HepG2 (cell line): ENCODE results near the gene DLG2. TPM values are rescaled to one million over a fixed set of nuclear protein-coding genes. Genes with fewer than 3 reads are reported as not detected.

Experiments used
- ATAC-seq: fragments of 200-7000 bp; cut with Tn5 transposase; 3 replicates; pipeline ENCODE4 v1.9.1; 2020; ENCODE audit warnings: mild to moderate bottlenecking, moderate library complexity
- BruUV-seq: library from RNA; stranded (reverse); fragments of 400-500 nt; replicated peaks from 2 replicates; lab custom pipeline; 2021; lab: Mats Ljungman, UMichigan
- CTCF ChIA-PET: fragments of 300-600 bp; formaldehyde crosslinking; extraction: SDS; loops from one replicate; lab custom pipeline; 2021; ENCODE audit warnings: low total read pairs, inconsistent platforms, low intra/inter-chr PET ratio; lab: Yijun Ruan, JAX
- POLR2A ChIA-PET: fragments of 350-600 bp; sonication (Branson Sonifier 250); formaldehyde crosslinking; loops from one replicate; lab custom pipeline; 2020; ENCODE audit warnings: antibody characterized with exemption, inconsistent platforms; lab: Yijun Ruan, JAX
- DNase-seq: peaks from one replicate; pipeline ENCODE4 v3.0.0-alpha.2; 2015; ENCODE audit warnings: low spot score
- FAIRE-seq: peaks from 3 replicates; lab custom pipeline; 2011; peaks lifted over from hg19 to GRCh38; lab: Jason Lieb, UNC
- H2AFZ ChIP-seq: one replicate; pipeline ENCODE4 v1.6.1; 2011; ENCODE audit warnings: low read length, inconsistent platforms
- H3K27ac ChIP-seq: fragments of 300-600 bp; 3 replicates; pipeline ENCODE4 v1.8.0; 2011; ENCODE audit warnings: mixed run types, mild to moderate bottlenecking, mixed read lengths, low read length, inconsistent platforms; ENCODE audit not compliant: insufficient read depth; ENCODE audit errors: extremely low read length
- H3K27me3 ChIP-seq, 2 experiments: fragments of 200-600 bp in 1 of 2; 2 replicates in 1 of 2; 3 replicates in 1 of 2; pipeline versions ENCODE4 v1.6.0 to v1.8.0; 2011; ENCODE audit warnings: low read length in 2 of 2, mild to moderate bottlenecking in 2 of 2, moderate library complexity in 2 of 2, inconsistent platforms in 1 of 2; ENCODE audit not compliant: insufficient read depth in 2 of 2, control insufficient read depth in 1 of 2
- H3K36me3 ChIP-seq, 2 experiments: fragments of 200-600 bp in 1 of 2; replicated peaks in 1 of 2; 2 replicates in 1 of 2; 3 replicates in 1 of 2; pipeline versions ENCODE4 v1.5.1 to v1.8.0; 2011; ENCODE audit warnings: low read length in 2 of 2, inconsistent platforms in 1 of 2; ENCODE audit not compliant: insufficient read depth in 2 of 2, control insufficient read depth in 1 of 2
- H3K4me1 ChIP-seq: 2 replicates; pipeline ENCODE4 v1.5.1; 2012; ENCODE audit warnings: low read length, inconsistent platforms; ENCODE audit not compliant: insufficient read depth
- H3K4me2 ChIP-seq: 2 replicates; pipeline ENCODE4 v1.6.0; 2011; ENCODE audit warnings: low read depth, low read length, inconsistent platforms
- H3K4me3 ChIP-seq, 3 experiments: fragments of 200-600 bp in 1 of 3; sonication (generic), shearing (Covaris generic) in 1 of 3; replicated peaks in 1 of 3; 2 replicates each; pipeline ENCODE4 v1.5.1; 2011 to 2016; ENCODE audit warnings: low read length in 3 of 3, inconsistent platforms in 2 of 3, low read depth in 2 of 3, mild to moderate bottlenecking in 2 of 3, control low read depth in 1 of 3, mixed read lengths in 1 of 3; ENCODE audit not compliant: insufficient read depth in 1 of 3
- H3K79me2 ChIP-seq: one replicate; pipeline ENCODE4 v1.6.1; 2011; ENCODE audit warnings: low read length, inconsistent platforms; ENCODE audit not compliant: insufficient read depth
- H3K9ac ChIP-seq: 2 replicates; pipeline ENCODE4 v1.6.0; 2011; ENCODE audit warnings: mild to moderate bottlenecking, low read depth, low read length, inconsistent platforms; ENCODE audit not compliant: insufficient read depth
- H3K9me3 ChIP-seq: 2 replicates; pipeline ENCODE4 v1.5.1; 2012; ENCODE audit warnings: mild to moderate bottlenecking, low read length
- H4K20me1 ChIP-seq: 2 replicates; pipeline ENCODE4 v1.6.0; 2011; ENCODE audit warnings: inconsistent platforms, mild to moderate bottlenecking, low read length, moderate library complexity; ENCODE audit not compliant: insufficient read depth
- CREM ChIP-seq, 2 experiments: sonication (generic) in 1 of 2; formaldehyde crosslinking in 1 of 2; IDR thresholded peaks; 2 replicates each; pipeline versions ENCODE4 v1.4.0 to v1.6.1; 2016 to 2020; ENCODE audit warnings: antibody characterized with exemption in 1 of 2, mild to moderate bottlenecking in 1 of 2, missing genetic modification reagents in 1 of 2
- DMAP1 ChIP-seq: IDR thresholded peaks from 2 replicates; pipeline ENCODE4 v1.6.1; 2016
- GZF1 ChIP-seq: sonication (generic); formaldehyde crosslinking; IDR thresholded peaks from 2 replicates; pipeline ENCODE4 v1.5.1; 2020; ENCODE audit warnings: mild to moderate bottlenecking, missing genetic modification reagents
- MED13 ChIP-seq: sonication (generic); formaldehyde crosslinking; IDR thresholded peaks from 2 replicates; pipeline ENCODE4 v1.5.0; 2020; ENCODE audit warnings: missing genetic modification reagents
- SIX4 ChIP-seq: sonication (generic); formaldehyde crosslinking; IDR thresholded peaks from 2 replicates; pipeline ENCODE4 v1.4.0; 2020; ENCODE audit warnings: missing genetic modification reagents
- TGIF2 ChIP-seq: IDR thresholded peaks from 2 replicates; pipeline ENCODE4 v1.6.1; 2016; ENCODE audit warnings: control low read depth, missing compliant biosample characterization
- TOPORS ChIP-seq: sonication (generic); formaldehyde crosslinking; IDR thresholded peaks from 2 replicates; pipeline ENCODE4 v1.8.0; 2023; ENCODE audit warnings: mild to moderate bottlenecking, missing genetic modification reagents
- ZFP1 ChIP-seq: IDR thresholded peaks from 2 replicates; pipeline ENCODE4 v1.6.1; 2016
- ZNF12 ChIP-seq: sonication (generic); formaldehyde crosslinking; IDR thresholded peaks from 2 replicates; pipeline ENCODE4 v1.5.0; 2020; ENCODE audit warnings: missing genetic modification reagents
- ZNF629 ChIP-seq: sonication (generic); formaldehyde crosslinking; conservative IDR thresholded peaks from 2 replicates; pipeline ENCODE4 v1.5.0; 2020; ENCODE audit warnings: missing genetic modification reagents
- WGBS: methylation state at CpG from one replicate; pipeline ENCODE4 v1.1.6; 2017; ENCODE audit warnings: low lambda C conversion rate; 5-methylcytosine and 5-hydroxymethylcytosine counted together
- in situ Hi-C: cut with HindIII; loops from 2 replicates; pipeline ENCODE4 v1.10.0; 2017; ENCODE audit warnings: low pct_unique_long_range_greater_than_20kb; ENCODE audit not compliant: extremely low pct_ligation_motif_present
- intact Hi-C: fragments of 100-400 bp; cut with micrococcal nuclease; formaldehyde crosslinking; loops from one replicate; pipeline ENCODE4 v1.10.0; 2022; ENCODE audit not compliant: unreplicated experiment
- polyA plus RNA-seq, 8 experiments: library from polyadenylated mRNA; depleted of rRNA in 3 of 8; stranded (reverse) in 7 of 8; unstranded in 1 of 8; fragments of >200 nt; fragmentation: Illumina TruSeq in 4 of 8; extraction: Trizol in 4 of 8; gene quantifications; 2 replicates each; pipeline versions ENCODE4 v1.2.1 to v1.2.3, GENCODE V29; 2011 to 2016; ENCODE audit warnings: low read depth in 4 of 8, missing spikeins in 1 of 8, mixed read lengths in 1 of 8; ENCODE audit not compliant: insufficient read depth in 1 of 8
- total RNA-seq, 5 experiments: library from RNA; depleted of rRNA; stranded (reverse); fragments of >200 nt; fragmentation: Illumina TruSeq; extraction: Trizol; gene quantifications; 2 replicates each; pipeline ENCODE4 v1.2.3, GENCODE V29; 2016; ENCODE audit warnings: low read depth in 1 of 5
- TF ChIP-seq, protein P1 (sequence below): sonication (generic); formaldehyde crosslinking; IDR thresholded peaks from 2 replicates; pipeline ENCODE4 v1.4.0; 2020; ENCODE audit warnings: missing genetic modification reagents, borderline replicate concordance

The DLG2 gene
- total and polyA plus RNA-seq, 2 of the 13 experiments (the other 11 are each of a cell fraction or from before 2014, with no cell fraction given), result 0.46 to 1.0 TPM

DNA sequence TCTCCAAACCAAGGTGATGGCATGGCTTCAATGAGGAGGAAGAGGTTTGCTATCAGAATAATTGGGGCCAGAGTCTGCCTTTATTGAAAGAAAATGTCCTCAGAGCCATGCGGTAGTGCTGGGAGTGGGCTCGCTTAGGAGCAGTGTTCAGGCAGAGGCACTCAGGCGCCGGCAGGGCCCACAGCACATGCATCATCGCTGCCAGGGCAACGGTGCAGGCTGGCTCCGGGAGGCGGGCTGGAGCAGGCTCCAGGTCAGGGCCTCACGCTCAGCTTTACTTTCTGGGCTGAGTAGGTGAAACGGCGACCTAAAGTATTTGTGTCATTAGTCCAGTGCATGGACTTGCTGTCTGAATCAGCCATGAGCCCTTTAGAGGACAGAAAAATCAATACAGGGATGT lies 2171.1 kb downstream of the DLG2 start:
- Histone ChIP-seq H3K79me2 (no peaks in the 10 kb centered on the region), H3K4me1 (no peaks in the 10 kb centered on the region), H3K4me2 (no peak overlapping the region), H2AFZ (no peak overlapping the region), H3K9me3 (no peaks in the 10 kb centered on the region), H3K4me3 (no peak overlapping the region), H3K36me3 (no peaks in the 10 kb centered on the region), H3K9ac (no peak overlapping the region), H3K27me3 (no peaks in the 10 kb centered on the region), H4K20me1 (no peaks in the 10 kb centered on the region), H3K27ac (no peak overlapping the region)
- in situ Hi-C loops (no loop called here), intact Hi-C loops (no loop called here)
- WGBS, result 1% methylated on average over 4 of the region's 11 CpGs
- DNase-seq, result no peak
- FAIRE-seq, result no peak
- TF ChIP-seq TOPORS (CRISPR knock-in tag), result no peak
- no peak for TF ChIP-seq TGIF2 (CRISPR knock-in tag)
- TF ChIP-seq MED13 (CRISPR knock-in tag), result no peak
- no peak for TF ChIP-seq ZNF12 (CRISPR knock-in tag)
- no peak for TF ChIP-seq DMAP1 (CRISPR knock-in tag)
- TF ChIP-seq, protein P1, sequence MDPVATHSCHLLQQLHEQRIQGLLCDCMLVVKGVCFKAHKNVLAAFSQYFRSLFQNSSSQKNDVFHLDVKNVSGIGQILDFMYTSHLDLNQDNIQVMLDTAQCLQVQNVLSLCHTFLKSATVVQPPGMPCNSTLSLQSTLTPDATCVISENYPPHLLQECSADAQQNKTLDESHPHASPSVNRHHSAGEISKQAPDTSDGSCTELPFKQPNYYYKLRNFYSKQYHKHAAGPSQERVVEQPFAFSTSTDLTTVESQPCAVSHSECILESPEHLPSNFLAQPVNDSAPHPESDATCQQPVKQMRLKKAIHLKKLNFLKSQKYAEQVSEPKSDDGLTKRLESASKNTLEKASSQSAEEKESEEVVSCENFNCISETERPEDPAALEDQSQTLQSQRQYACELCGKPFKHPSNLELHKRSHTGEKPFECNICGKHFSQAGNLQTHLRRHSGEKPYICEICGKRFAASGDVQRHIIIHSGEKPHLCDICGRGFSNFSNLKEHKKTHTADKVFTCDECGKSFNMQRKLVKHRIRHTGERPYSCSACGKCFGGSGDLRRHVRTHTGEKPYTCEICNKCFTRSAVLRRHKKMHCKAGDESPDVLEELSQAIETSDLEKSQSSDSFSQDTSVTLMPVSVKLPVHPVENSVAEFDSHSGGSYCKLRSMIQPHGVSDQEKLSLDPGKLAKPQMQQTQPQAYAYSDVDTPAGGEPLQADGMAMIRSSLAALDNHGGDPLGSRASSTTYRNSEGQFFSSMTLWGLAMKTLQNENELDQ, result no peak
- no peak for TF ChIP-seq SIX4 (CRISPR knock-in tag)
- TF ChIP-seq ZFP1 (CRISPR knock-in tag), result no peak
- no peak for TF ChIP-seq GZF1 (CRISPR knock-in tag)
- TF ChIP-seq ZNF629 (CRISPR knock-in tag), result no peak
- TF ChIP-seq CREM (IDR thresholded peaks at IDR 0.05), result no peak
- no peak for TF ChIP-seq CREM (CRISPR knock-in tag; IDR thresholded peaks at IDR 0.05)
- peak; percentile 91 for ATAC-seq
- BruUV-seq, result no TSS peak
- ChIA-PET POLR2A (no interaction called here), CTCF (no interaction called here)
